ENCODE data around the gene TRAPPC12. TPM values are rescaled to one million over a fixed set of nuclear protein-coding genes. Genes with fewer than 3 reads are reported as not detected.

The TRAPPC12 gene
- total RNA-seq, 1 donor from 2014 or later = 95.4 TPM

DNA sequence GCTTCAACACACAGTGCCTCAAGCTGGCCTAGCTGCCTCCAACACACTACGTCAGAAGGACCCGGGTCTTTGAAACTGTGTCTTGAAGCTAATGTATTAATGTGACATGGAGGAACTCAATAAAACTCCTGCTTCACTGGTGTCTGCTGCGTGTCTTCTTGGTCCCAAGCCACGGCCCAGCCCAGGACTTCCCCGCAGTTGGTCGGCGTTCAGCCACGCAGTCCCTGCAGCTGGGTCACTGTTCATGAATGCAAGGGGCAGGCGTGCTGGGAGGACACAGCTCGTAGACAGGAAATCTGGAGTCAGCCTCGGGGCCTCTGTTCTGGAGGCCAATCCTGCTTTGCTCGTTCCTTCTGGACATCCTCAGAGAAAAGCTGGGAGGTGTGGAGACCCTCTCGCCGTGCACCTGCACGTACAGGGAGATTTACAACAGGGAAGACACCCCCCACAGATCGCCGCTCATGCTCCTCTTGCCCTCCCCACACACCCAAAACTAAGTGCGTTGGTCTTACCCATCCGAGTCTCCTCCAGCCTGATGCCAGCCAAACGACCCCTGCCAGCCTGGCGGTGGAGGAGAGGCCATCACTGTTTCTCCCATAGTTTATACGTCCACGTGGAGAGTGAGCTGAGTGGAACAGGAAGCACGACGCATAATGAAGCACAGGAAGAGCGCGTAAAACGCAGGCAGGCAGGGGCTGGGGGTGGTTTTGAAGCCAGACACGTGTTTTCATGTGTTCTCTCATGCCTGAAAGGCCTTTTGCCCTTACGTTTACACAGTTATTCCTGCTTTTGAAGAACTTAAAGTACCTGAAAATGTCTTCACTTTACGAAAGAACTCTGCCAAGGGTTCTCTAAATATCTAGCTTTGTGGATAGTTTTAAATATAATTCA is 100.2 kb downstream of the TRAPPC12 start:
- Mint-ChIP-seq H3K27ac (no peak overlapping the region), H3K36me3 (ENCODE audit: low read depth) (peaks cover 60% of the 10 kb centered on the region), H3K4me1 (peaks cover 10% of the 10 kb centered on the region), H3K9me3 (no peaks in the 10 kb centered on the region), H3K4me3 (no peak overlapping the region), H3K27me3 (no peaks in the 10 kb centered on the region)
- intact Hi-C loops (cut with micrococcal nuclease) = no loop called here
- DNase-seq (no peak), ATAC-seq (ENCODE audit: low read depth) (no peak)
- TF ChIP-seq, protein P1, sequence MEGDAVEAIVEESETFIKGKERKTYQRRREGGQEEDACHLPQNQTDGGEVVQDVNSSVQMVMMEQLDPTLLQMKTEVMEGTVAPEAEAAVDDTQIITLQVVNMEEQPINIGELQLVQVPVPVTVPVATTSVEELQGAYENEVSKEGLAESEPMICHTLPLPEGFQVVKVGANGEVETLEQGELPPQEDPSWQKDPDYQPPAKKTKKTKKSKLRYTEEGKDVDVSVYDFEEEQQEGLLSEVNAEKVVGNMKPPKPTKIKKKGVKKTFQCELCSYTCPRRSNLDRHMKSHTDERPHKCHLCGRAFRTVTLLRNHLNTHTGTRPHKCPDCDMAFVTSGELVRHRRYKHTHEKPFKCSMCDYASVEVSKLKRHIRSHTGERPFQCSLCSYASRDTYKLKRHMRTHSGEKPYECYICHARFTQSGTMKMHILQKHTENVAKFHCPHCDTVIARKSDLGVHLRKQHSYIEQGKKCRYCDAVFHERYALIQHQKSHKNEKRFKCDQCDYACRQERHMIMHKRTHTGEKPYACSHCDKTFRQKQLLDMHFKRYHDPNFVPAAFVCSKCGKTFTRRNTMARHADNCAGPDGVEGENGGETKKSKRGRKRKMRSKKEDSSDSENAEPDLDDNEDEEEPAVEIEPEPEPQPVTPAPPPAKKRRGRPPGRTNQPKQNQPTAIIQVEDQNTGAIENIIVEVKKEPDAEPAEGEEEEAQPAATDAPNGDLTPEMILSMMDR (IDR thresholded peaks at IDR 0.05) = no peak
- CTCF ChIA-PET = interaction anchor here (1.8 kb wide), 1 partner anchor 17 kb away, joined by 5 read pairs; no protein-coding TSS in a partner anchor
- POLR2A ChIA-PET = no interaction called here

DNA sequence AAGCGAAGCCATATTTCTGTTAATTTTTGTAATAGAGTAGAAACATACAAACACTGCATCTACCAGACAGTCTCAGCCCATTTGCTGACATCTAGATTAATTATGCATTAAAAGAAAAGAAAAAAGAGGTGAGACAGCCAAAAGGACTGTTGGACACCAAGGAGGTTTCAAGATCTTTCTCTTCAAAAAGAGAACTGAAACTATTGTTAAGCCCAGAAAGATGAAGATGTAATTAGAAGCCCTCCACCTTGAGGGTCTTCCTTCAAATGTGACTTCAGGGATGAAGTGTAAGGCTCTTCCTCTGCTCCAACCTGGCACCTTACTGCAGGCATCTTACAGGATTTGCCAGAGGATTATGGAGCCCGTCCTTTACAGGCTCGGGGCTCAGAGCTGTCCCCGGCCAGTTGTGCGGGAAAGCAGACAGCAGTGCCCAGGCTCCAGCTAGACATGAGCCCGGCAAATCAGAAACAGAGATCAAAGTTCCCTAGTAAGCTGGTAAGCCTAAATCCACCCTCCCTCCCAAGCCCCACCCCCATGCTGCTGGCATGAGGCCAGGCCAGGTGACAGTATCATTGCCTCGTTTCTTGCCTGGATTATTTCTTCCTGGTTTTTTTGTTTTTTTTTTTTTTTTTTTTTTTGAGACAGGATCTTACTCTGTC is 101.0 kb downstream of the TRAPPC12 start:
- Mint-ChIP-seq H3K4me3 (no peak overlapping the region), H3K36me3 (ENCODE audit: low read depth) (peaks cover 59% of the 10 kb centered on the region), H3K27me3 (no peaks in the 10 kb centered on the region), H3K4me1 (peaks cover 10% of the 10 kb centered on the region), H3K27ac (peak overlapping the region; percentile 35), H3K9me3 (no peaks in the 10 kb centered on the region)
- ATAC-seq (ENCODE audit: low read depth) (no peak), DNase-seq (no peak)
- intact Hi-C loops (cut with micrococcal nuclease) = no loop called here
- CTCF ChIA-PET = interaction anchor here (1.8 kb wide), 1 partner anchor 18 kb away, joined by 5 read pairs; no protein-coding TSS in a partner anchor
- TF ChIP-seq, protein P1 (IDR thresholded peaks at IDR 0.05) = no peak
- POLR2A ChIA-PET = no interaction called here

DNA sequence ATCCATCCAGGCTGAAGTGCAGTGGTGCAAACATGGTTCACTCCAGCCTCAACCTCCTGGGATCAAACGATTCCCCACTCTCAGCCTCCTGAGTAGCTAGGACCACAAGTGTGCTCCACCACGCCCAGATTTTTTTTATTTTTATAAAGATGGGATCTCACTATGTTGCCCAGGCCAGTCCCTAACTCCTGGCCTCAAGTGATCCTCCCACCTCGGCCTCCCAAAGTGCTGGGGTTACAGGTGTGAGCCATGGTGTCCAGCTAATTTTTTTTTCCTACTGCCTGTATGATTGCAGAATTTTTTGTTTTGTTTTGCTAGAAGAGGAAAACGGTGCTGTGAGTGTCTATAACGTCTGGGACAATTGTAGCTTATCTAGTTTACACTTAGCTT is 101.5 kb downstream of the TRAPPC12 start:
- no peak overlapping the region for H3K27ac Mint-ChIP-seq
- POLR2A ChIA-PET = no interaction called here
- DNase-seq (no peak), ATAC-seq (ENCODE audit: low read depth) (no peak)
- peaks cover 10% of the 10 kb centered on the region for H3K4me1 Mint-ChIP-seq
- CTCF ChIA-PET = interaction anchor here (1.8 kb wide), 1 partner anchor 18 kb away, joined by 5 read pairs; no protein-coding TSS in a partner anchor
- TF ChIP-seq, protein P1 (IDR thresholded peaks at IDR 0.05) = no peak
- H3K4me3 Mint-ChIP-seq = no peak overlapping the region
- intact Hi-C loops (cut with micrococcal nuclease) = no loop called here
- H3K27me3 Mint-ChIP-seq = no peaks in the 10 kb centered on the region
- no peaks in the 10 kb centered on the region for H3K9me3 Mint-ChIP-seq
- peaks cover 59% of the 10 kb centered on the region for H3K36me3 Mint-ChIP-seq (ENCODE audit: low read depth)

DNA sequence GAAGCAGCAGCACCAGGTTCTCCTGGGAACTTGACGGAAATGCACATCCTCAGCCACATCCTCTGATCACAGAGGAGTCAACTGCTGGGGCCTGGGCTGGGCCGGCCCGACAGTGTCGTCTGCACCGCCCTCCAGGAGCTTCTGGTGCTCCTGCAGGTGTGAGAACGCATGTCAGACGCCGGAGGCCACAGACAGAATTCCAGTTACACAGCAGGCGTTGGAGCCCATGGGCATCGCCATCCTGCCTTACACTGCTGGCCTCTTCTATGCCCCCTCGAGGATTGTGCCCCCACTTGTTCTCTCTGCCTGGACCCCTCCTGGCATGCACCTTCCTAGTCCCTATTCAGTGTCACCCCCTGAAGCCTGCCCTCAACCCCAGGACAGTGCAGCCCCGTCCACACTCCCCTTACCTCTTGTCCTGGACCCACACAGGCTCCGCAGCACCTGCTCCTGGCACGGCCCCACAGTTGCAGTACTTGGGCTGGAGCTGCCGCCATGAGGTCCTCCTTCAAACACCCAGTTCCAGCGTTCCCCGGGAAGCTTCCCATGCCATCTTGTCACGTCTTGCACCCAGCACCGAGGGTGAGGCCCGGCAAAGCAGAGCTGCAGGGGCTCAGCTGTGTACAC is 102.4 kb downstream of the TRAPPC12 start:
- ATAC-seq (ENCODE audit: low read depth) (no peak), DNase-seq (no peak)
- Mint-ChIP-seq H3K36me3 (ENCODE audit: low read depth) (peaks cover 61% of the 10 kb centered on the region), H3K9me3 (no peaks in the 10 kb centered on the region), H3K27ac (no peak overlapping the region), H3K4me3 (no peak overlapping the region), H3K27me3 (no peaks in the 10 kb centered on the region), H3K4me1 (peaks cover 10% of the 10 kb centered on the region)
- ChIA-PET CTCF (no interaction called here), POLR2A (no interaction called here)
- intact Hi-C loops (cut with micrococcal nuclease) = no loop called here
- TF ChIP-seq, protein P1 (IDR thresholded peaks at IDR 0.05) = no peak

DNA sequence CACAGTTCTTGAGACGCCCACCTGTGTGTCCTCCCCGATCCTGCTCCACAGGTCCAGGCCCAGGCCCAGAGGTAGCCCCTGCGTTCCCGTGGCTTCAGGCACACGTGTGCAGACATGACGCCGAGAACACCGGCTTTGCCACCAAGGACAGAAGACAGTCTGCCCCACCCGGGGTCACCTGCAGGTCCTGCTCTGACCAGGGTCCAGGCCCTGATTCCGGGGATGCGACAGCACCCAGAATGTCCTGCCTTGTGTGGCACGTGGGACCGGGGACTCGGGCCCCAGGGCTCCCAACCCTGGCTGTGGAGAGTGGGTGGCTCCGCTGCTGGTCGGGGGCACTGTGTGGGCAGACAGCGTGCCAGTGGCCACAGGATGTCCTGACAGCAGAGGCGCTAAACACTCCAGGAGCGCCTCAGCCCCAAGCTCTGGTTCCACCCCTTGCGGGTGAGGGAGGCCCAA is 102.9 kb downstream of the TRAPPC12 start:
- DNase-seq (no peak), ATAC-seq (ENCODE audit: low read depth) (no peak)
- ChIA-PET POLR2A (no interaction called here), CTCF (no interaction called here)
- H3K4me1 Mint-ChIP-seq = peaks cover 10% of the 10 kb centered on the region
- H3K36me3 Mint-ChIP-seq (ENCODE audit: low read depth) = peaks cover 59% of the 10 kb centered on the region
- intact Hi-C loops (cut with micrococcal nuclease) = no loop called here
- TF ChIP-seq, protein P1 (IDR thresholded peaks at IDR 0.05) = no peak
- H3K9me3 Mint-ChIP-seq = no peaks in the 10 kb centered on the region
- no peak overlapping the region for H3K4me3 Mint-ChIP-seq
- H3K27me3 Mint-ChIP-seq = no peaks in the 10 kb centered on the region
- no peak overlapping the region for H3K27ac Mint-ChIP-seq
